HG03432 (cell line): ENCODE results near the gene TMPRSS11F.

Experiments used
- ATAC-seq: cut with Tn5 transposase; IDR thresholded peaks from one replicate; pipeline ENCODE4 v1.9.1; 2021; ENCODE audit warnings: mild to moderate bottlenecking, moderate library complexity; ENCODE audit not compliant: unreplicated experiment

The TMPRSS11F gene

GRCh38 chr4:68077737-68078136, 51.9 kb downstream of the TMPRSS11F start:
- ATAC-seq = no peak

GRCh38 chr4:68077301-68077700, 52.4 kb downstream of the TMPRSS11F start:
- ATAC-seq = no peak

- no peak for ATAC-seq
Measured at GRCh38 chr4:68076194-68076593, 53.5 kb downstream of the TMPRSS11F start.

- ATAC-seq = no peak
Measured at GRCh38 chr4:68074397-68074796, 55.3 kb downstream of the TMPRSS11F start.

- ATAC-seq = no peak
Measured at GRCh38 chr4:68070302-68070701, 59.4 kb downstream of the TMPRSS11F start.

GRCh38 chr4:68062501-68062900, 67.2 kb downstream of the TMPRSS11F start:
- ATAC-seq = no peak

GRCh38 chr4:68038272-68038671, 91.4 kb downstream of the TMPRSS11F start:
- no peak for ATAC-seq

GRCh38 chr4:68021185-68021584, 108.5 kb downstream of the TMPRSS11F start:
- ATAC-seq = no peak

- ATAC-seq = no peak
Measured at GRCh38 chr4:68011684-68012083, 118.0 kb downstream of the TMPRSS11F start.
